Measurements from ENCODE around the gene CACNA1B.

Gene CACNA1B

DNA sequence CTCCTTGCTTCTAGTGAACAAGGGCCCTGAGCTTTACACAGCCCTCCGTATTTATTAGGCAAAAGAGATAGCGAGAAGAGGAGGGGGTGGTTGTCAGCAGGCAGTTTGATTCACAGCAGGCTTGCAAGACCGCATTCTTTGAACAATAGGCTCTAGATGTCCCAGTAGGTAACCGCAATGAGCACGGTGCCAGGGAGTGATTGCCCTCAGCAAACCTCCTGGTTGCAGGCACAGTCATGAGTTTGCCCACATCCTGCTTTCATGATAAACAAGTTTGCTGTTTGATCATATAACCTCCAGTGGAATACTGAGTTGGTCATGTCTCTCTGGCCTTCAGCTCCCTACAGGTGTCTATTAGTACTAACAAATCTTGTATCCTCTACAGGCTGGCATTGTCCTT, 66.1 kb downstream of the CACNA1B start:
- no peaks in the 10 kb centered on the region for H3K4me1 ChIP-seq (ENCODE audit: insufficient read depth, insufficient read length)
- no peak for DNase-seq (ENCODE audit: low read depth, low spot score)
- H3K4me3 ChIP-seq (ENCODE audit: insufficient read length, low read depth) = no peak overlapping the region
- peaks cover 92% of the 10 kb centered on the region for H3K9me3 ChIP-seq (ENCODE audit: insufficient read depth, low read length)
- no peaks in the 10 kb centered on the region for H3K27me3 ChIP-seq (ENCODE audit: insufficient read depth, insufficient read length)
- peaks cover 3% of the 10 kb centered on the region for H3K36me3 ChIP-seq (ENCODE audit: insufficient read depth, insufficient read length, low read length)
- TF ChIP-seq SUZ12 (IDR thresholded peaks at IDR 0.05; ENCODE audit: extremely low read depth, insufficient read depth, insufficient read length) (no peak), YY1 (IDR thresholded peaks at IDR 0.05; ENCODE audit: insufficient read depth, insufficient read length) (no peak), ZNF274 (IDR thresholded peaks at IDR 0.05; ENCODE audit: low read depth, low read length) (no peak)
- no peak overlapping the region for H3K9ac ChIP-seq (ENCODE audit: insufficient read length, low read depth)

GRCh38 chr9:137945581-137945980, 68.0 kb downstream of the CACNA1B start:
- H3K36me3 ChIP-seq (ENCODE audit: insufficient read depth, insufficient read length, low read length) = peaks cover 12% of the 10 kb centered on the region
- H3K4me3 ChIP-seq (ENCODE audit: insufficient read length, low read depth) = no peak overlapping the region
- H3K9me3 ChIP-seq (ENCODE audit: insufficient read depth, low read length) = peaks cover 81% of the 10 kb centered on the region
- no peaks in the 10 kb centered on the region for H3K4me1 ChIP-seq (ENCODE audit: insufficient read depth, insufficient read length)
- H3K27me3 ChIP-seq (ENCODE audit: insufficient read depth, insufficient read length) = no peaks in the 10 kb centered on the region
- TF ChIP-seq YY1 (IDR thresholded peaks at IDR 0.05; ENCODE audit: insufficient read depth, insufficient read length) (no peak), ZNF274 (IDR thresholded peaks at IDR 0.05; ENCODE audit: low read depth, low read length) (no peak), SUZ12 (IDR thresholded peaks at IDR 0.05; ENCODE audit: extremely low read depth, insufficient read depth, insufficient read length) (no peak)
- DNase-seq (ENCODE audit: low read depth, low spot score) = no peak
- no peak overlapping the region for H3K9ac ChIP-seq (ENCODE audit: insufficient read length, low read depth)

GRCh38 chr9:137946993-137947392, 69.4 kb downstream of the CACNA1B start:
- H3K9me3 ChIP-seq (ENCODE audit: insufficient read depth, low read length) = peaks cover 70% of the 10 kb centered on the region
- DNase-seq (ENCODE audit: low read depth, low spot score) = no peak
- TF ChIP-seq YY1 (IDR thresholded peaks at IDR 0.05; ENCODE audit: insufficient read depth, insufficient read length) (no peak), ZNF274 (IDR thresholded peaks at IDR 0.05; ENCODE audit: low read depth, low read length) (no peak), SUZ12 (IDR thresholded peaks at IDR 0.05; ENCODE audit: extremely low read depth, insufficient read depth, insufficient read length) (no peak)
- H3K27me3 ChIP-seq (ENCODE audit: insufficient read depth, insufficient read length) = no peaks in the 10 kb centered on the region
- H3K9ac ChIP-seq (ENCODE audit: insufficient read length, low read depth) = no peak overlapping the region
- no peak overlapping the region for H3K4me3 ChIP-seq (ENCODE audit: insufficient read length, low read depth)
- H3K36me3 ChIP-seq (ENCODE audit: insufficient read depth, insufficient read length, low read length) = peaks cover 21% of the 10 kb centered on the region
- peaks cover 3% of the 10 kb centered on the region for H3K4me1 ChIP-seq (ENCODE audit: insufficient read depth, insufficient read length)

GRCh38 chr9:137948642-137949041, 71.1 kb downstream of the CACNA1B start:
- Histone ChIP-seq H3K4me1 (ENCODE audit: insufficient read depth, insufficient read length) (peaks cover 7% of the 10 kb centered on the region), H3K9me3 (ENCODE audit: insufficient read depth, low read length) (peaks cover 56% of the 10 kb centered on the region), H3K27me3 (ENCODE audit: insufficient read depth, insufficient read length) (no peaks in the 10 kb centered on the region), H3K36me3 (ENCODE audit: insufficient read depth, insufficient read length, low read length) (peaks cover 36% of the 10 kb centered on the region), H3K9ac (ENCODE audit: insufficient read length, low read depth) (no peak overlapping the region), H3K4me3 (ENCODE audit: insufficient read length, low read depth) (no peak overlapping the region)
- no peak for TF ChIP-seq YY1 (IDR thresholded peaks at IDR 0.05; ENCODE audit: insufficient read depth, insufficient read length)
- no peak for TF ChIP-seq SUZ12 (IDR thresholded peaks at IDR 0.05; ENCODE audit: extremely low read depth, insufficient read depth, insufficient read length)
- no peak for DNase-seq (ENCODE audit: low read depth, low spot score)

DNA sequence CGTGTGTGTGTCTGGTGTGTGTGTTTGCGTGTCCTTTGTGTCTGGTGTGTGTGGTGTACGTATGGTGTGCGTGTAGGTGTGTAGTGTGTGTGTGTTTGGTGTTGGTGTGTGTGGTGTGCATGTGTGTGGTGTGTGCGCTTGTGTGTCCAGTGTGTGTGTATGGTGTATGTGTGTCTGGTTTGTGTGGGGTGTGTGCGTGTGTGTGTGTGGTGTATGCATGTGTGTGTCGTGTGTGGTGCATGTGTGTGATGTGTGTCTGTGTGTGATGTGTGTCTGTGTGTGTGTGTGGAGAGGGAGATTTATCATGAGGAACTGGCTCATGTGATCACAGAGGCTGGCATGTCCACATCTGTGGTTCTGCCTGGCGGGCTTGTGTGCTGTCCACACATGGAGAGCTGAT, 71.7 kb downstream of the CACNA1B start:
- Histone ChIP-seq H3K9ac (ENCODE audit: insufficient read length, low read depth) (no peak overlapping the region), H3K9me3 (ENCODE audit: insufficient read depth, low read length) (peaks cover 49% of the 10 kb centered on the region), H3K4me3 (ENCODE audit: insufficient read length, low read depth) (no peak overlapping the region), H3K4me1 (ENCODE audit: insufficient read depth, insufficient read length) (peaks cover 10% of the 10 kb centered on the region), H3K27me3 (ENCODE audit: insufficient read depth, insufficient read length) (no peaks in the 10 kb centered on the region), H3K36me3 (ENCODE audit: insufficient read depth, insufficient read length, low read length) (peaks cover 36% of the 10 kb centered on the region)
- no peak for DNase-seq (ENCODE audit: low read depth, low spot score)
- TF ChIP-seq SUZ12 (IDR thresholded peaks at IDR 0.05; ENCODE audit: extremely low read depth, insufficient read depth, insufficient read length) = no peak
- no peak for TF ChIP-seq ZNF274 (IDR thresholded peaks at IDR 0.05; ENCODE audit: low read depth, low read length)
- no peak for TF ChIP-seq YY1 (IDR thresholded peaks at IDR 0.05; ENCODE audit: insufficient read depth, insufficient read length)

DNA sequence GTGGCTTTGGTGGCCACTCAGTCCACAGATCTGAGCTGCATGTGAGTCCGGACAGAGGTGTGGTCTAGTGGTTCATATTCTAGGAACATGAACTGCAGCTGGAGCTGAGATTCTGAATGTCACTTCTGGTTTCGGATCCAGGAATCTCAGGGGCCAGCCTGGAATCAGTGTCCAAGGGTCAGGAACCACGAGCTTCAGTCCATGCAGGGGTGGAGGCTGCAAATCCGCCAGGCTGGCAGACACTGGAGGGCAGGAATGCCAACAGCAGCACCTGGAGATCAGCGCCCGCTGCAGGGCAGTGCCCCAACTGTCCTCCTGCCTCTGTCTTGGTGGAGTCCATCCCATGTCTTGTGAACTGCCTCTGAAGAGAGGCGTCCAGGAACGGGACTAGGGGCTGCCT, 73.5 kb downstream of the CACNA1B start:
- Histone ChIP-seq H3K9ac (ENCODE audit: insufficient read length, low read depth) (no peak overlapping the region), H3K36me3 (ENCODE audit: insufficient read depth, insufficient read length, low read length) (peaks cover 46% of the 10 kb centered on the region), H3K9me3 (ENCODE audit: insufficient read depth, low read length) (peaks cover 31% of the 10 kb centered on the region), H3K4me3 (ENCODE audit: insufficient read length, low read depth) (no peak overlapping the region), H3K27me3 (ENCODE audit: insufficient read depth, insufficient read length) (no peaks in the 10 kb centered on the region), H3K4me1 (ENCODE audit: insufficient read depth, insufficient read length) (peaks cover 10% of the 10 kb centered on the region)
- DNase-seq (ENCODE audit: low read depth, low spot score) = no peak
- TF ChIP-seq YY1 (IDR thresholded peaks at IDR 0.05; ENCODE audit: insufficient read depth, insufficient read length) (no peak), ZNF274 (IDR thresholded peaks at IDR 0.05; ENCODE audit: low read depth, low read length) (no peak), SUZ12 (IDR thresholded peaks at IDR 0.05; ENCODE audit: extremely low read depth, insufficient read depth, insufficient read length) (no peak)

DNA sequence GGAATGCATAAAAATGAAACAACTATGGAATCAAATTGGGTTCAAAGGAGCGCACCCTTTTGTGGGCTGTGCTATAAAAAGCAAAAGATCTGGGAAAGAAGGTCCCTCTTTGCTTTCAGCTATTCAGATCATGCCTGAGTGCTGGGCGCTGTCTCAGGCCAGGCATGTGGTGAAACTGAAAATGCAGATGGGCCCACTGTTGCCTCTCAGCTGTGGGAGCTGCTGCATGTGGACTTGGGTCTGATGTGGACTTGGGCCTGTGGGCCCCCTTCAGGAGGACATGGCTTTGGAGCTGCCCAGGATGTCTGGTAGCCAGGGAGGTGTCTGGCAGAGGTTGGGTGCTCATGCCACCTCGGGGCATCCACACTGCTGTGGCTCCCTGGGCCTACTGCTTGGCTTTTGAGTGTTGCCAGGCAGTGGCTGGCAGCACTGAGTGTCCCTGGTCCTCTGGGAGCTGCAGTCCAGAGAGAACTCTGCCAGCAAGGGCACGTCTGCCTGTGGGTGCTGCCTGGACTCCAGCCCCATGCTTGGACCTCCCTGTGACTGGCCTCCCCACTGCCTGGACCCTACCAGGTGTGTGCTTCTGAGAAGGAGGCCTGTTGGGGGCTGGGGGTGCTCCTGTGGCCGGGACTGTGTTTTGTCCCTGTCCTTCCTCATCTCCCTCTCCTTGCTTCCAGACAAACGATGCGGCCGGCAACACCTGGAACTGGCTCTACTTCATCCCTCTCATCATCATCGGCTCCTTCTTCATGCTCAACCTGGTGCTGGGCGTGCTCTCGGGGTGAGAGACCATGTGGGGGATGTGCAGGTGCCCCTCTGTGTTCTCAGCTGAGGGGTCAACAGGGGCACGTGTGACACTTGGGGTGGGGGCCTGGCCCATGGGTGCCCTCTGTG, 74.3 kb downstream of the CACNA1B start:
- peaks cover 24% of the 10 kb centered on the region for H3K9me3 ChIP-seq (ENCODE audit: insufficient read depth, low read length)
- no peak overlapping the region for H3K4me3 ChIP-seq (ENCODE audit: insufficient read length, low read depth)
- peaks cover 51% of the 10 kb centered on the region for H3K36me3 ChIP-seq (ENCODE audit: insufficient read depth, insufficient read length, low read length)
- no peak for DNase-seq (ENCODE audit: low read depth, low spot score)
- TF ChIP-seq YY1 (IDR thresholded peaks at IDR 0.05; ENCODE audit: insufficient read depth, insufficient read length) = no peak
- no peak for TF ChIP-seq ZNF274 (IDR thresholded peaks at IDR 0.05; ENCODE audit: low read depth, low read length)
- TF ChIP-seq SUZ12 (IDR thresholded peaks at IDR 0.05; ENCODE audit: extremely low read depth, insufficient read depth, insufficient read length) = no peak
- no peaks in the 10 kb centered on the region for H3K27me3 ChIP-seq (ENCODE audit: insufficient read depth, insufficient read length)
- no peak overlapping the region for H3K9ac ChIP-seq (ENCODE audit: insufficient read length, low read depth)
- peaks cover 10% of the 10 kb centered on the region for H3K4me1 ChIP-seq (ENCODE audit: insufficient read depth, insufficient read length)
